HG03108 (cell line): ENCODE measurements around the gene NAXE.

Experiments
- ATAC-seq: cut with Tn5 transposase; IDR thresholded peaks from one replicate; pipeline ENCODE4 v1.9.1; 2021; ENCODE audit warnings: moderate library complexity; ENCODE audit not compliant: unreplicated experiment

Gene NAXE

DNA sequence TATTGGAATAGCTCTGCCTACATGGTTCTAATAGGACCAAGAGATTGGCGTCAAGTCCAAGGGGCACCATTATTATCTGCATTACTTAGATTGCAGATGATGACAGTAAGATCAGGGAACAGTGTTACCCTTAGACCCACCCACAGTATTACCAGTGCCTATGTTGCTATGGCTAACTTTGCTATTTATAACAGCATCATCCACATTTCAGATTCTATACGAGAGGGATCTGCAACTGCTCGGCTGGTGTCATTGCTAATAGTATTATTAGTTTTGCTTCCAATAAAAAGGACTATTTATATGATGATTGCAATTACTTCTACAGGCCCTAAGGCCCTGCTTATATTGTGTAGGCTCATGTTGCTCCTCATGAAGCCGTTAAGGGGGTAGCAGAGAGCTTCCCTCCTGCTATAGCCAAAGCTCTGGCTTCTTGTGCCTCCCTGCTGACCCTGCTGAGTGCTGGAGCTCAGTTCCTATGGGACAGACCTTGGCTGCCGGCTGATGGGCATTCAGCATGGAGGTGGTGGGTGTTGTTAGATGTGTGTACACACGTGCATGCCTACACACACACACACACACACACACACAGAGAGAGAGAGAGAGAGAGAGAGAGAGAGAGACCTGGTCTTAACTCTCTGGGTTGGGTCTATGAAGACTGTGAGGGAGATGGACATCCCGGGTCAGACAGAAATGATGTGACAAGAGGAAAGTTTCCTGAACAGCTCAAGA lies 51.6 kb downstream of the NAXE start:
- ATAC-seq, result no peak

DNA sequence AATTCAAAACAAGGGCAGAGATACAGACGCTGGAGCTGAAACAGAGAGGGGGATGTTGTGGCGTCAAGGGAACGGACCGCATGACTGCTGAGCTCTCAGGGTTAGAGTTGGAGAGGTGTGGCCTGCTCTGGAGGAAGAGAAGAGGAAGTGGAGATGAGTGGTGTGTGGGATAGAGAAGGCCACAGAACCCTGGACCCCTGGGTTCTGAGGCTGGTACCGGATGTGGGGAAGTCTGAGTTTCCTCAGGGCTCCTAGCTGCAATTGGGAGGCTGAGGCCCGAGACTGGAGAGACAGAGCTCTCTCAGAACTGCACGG lies 52.2 kb downstream of the NAXE start:
- no peak for ATAC-seq
